OCI-LY1 (cell line): ENCODE measurements around the gene MKRN2OS.

Experiments used
- H2AFZ ChIP-seq: fragments of 200-600 bp; sonication (generic), shearing (Covaris generic); 2 replicates; pipeline ENCODE4 v1.6.0; 2014; ENCODE audit warnings: antibody characterized with exemption, mild to moderate bottlenecking, low read length
- H3F3A ChIP-seq: fragments of 200-600 bp; sonication (generic), shearing (Covaris generic); 2 replicates; pipeline ENCODE4 v1.6.0; 2014; ENCODE audit warnings: mild to moderate bottlenecking, antibody characterized with exemption, low read length, moderate library complexity; ENCODE audit not compliant: insufficient read depth
- H3K27ac ChIP-seq: fragments of 200-600 bp; sonication (generic); 2 replicates; pipeline ENCODE4 v1.5.1; 2014; ENCODE audit warnings: low read length, mixed run types, mild to moderate bottlenecking, low read depth; ENCODE audit not compliant: poor library complexity, severe bottlenecking
- H3K27me3 ChIP-seq: fragments of 200-600 bp; sonication (generic); 2 replicates; pipeline ENCODE4 v1.6.0; 2014; ENCODE audit warnings: antibody characterized with exemption, mild to moderate bottlenecking, low read length, moderate library complexity; ENCODE audit not compliant: insufficient read depth
- H3K36me3 ChIP-seq: fragments of 200-600 bp; sonication (generic); 2 replicates; pipeline ENCODE4 v1.6.1; 2014; ENCODE audit warnings: mild to moderate bottlenecking, antibody characterized with exemption, low read length, moderate library complexity, mixed read lengths; ENCODE audit not compliant: insufficient read depth
- H3K4me1 ChIP-seq: fragments of 200-600 bp; sonication (generic); 2 replicates; pipeline ENCODE4 v1.5.1; 2014; ENCODE audit warnings: mild to moderate bottlenecking, low read length, moderate library complexity; ENCODE audit not compliant: insufficient read depth, severe bottlenecking
- H3K4me2 ChIP-seq: fragments of 200-600 bp; sonication (generic), shearing (Covaris generic); 2 replicates; pipeline ENCODE4 v1.6.1; 2014; ENCODE audit warnings: low read length
- H3K4me3 ChIP-seq: fragments of 200-600 bp; sonication (generic); 2 replicates; pipeline ENCODE4 v1.5.1; 2014; ENCODE audit warnings: low read length, low read depth, mild to moderate bottlenecking, mixed read lengths; ENCODE audit not compliant: poor library complexity, severe bottlenecking
- H3K79me2 ChIP-seq: fragments of 200-600 bp; shearing (Covaris generic); 2 replicates; pipeline ENCODE4 v1.6.1; 2016; ENCODE audit warnings: mixed run types, low read length, mixed read lengths; ENCODE audit not compliant: insufficient read depth
- H3K9ac ChIP-seq: fragments of 200-600 bp; sonication (generic), shearing (Covaris generic); 2 replicates; pipeline ENCODE4 v1.6.1; 2014; ENCODE audit warnings: mild to moderate bottlenecking, low read length, mixed read lengths
- H3K9me2 ChIP-seq: fragments of 200-600 bp; sonication (generic), shearing (Covaris generic); 2 replicates; pipeline ENCODE4 v1.6.1; 2014; ENCODE audit warnings: low read depth, mild to moderate bottlenecking, low read length, mixed read lengths
- H3K9me3 ChIP-seq: fragments of 200-600 bp; shearing (Covaris generic); 2 replicates; pipeline ENCODE4 v1.6.1; 2014; ENCODE audit warnings: low read length, mixed read lengths
- H4K20me1 ChIP-seq: fragments of 200-600 bp; sonication (generic), shearing (Covaris generic); 2 replicates; pipeline ENCODE4 v1.6.0; 2016; ENCODE audit warnings: mild to moderate bottlenecking, low read length; ENCODE audit not compliant: insufficient read depth
- EZH2 ChIP-seq: fragments of 200-600 bp; sonication (generic), shearing (Covaris generic); IDR thresholded peaks from 2 replicates; pipeline ENCODE4 v1.8.0; 2017; ENCODE audit warnings: borderline replicate concordance, mixed run types, mild to moderate bottlenecking, antibody characterized with exemption, low read length, moderate library complexity, mixed read lengths
- TF ChIP-seq, protein P1 (sequence below): fragments of 200-600 bp; sonication (generic), shearing (Covaris generic); IDR thresholded peaks from 2 replicates; pipeline ENCODE4 v1.5.1; 2017; ENCODE audit warnings: mild to moderate bottlenecking, antibody characterized with exemption, low read length, moderate library complexity, mixed read lengths

The MKRN2OS gene

DNA sequence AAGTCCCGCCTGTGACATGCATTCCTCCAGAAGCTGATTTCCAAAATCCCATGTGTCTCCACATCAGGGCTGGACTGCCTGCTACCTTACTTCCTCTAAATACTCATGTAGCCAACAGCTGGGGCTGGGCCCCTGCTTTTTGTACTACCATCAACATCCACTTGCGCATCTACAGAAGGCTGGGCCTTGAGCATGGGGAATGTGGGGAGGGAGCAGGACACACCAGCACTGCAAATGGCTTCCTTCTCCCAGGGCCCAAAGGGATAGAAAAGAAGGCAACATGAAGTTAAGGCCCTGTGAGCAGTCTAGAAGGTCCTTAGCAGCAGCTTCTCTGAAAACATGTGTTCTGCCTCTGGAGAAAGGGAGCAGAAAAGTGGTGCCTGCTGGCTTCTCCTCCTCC is 38.8 kb upstream of the MKRN2OS start:
- Histone ChIP-seq H3K27ac (no peak overlapping the region), H3F3A (no peaks in the 10 kb centered on the region), H4K20me1 (no peaks in the 10 kb centered on the region), H3K27me3 (no peaks in the 10 kb centered on the region), H3K9me2 (no peaks in the 10 kb centered on the region), H3K79me2 (no peaks in the 10 kb centered on the region), H3K9ac (no peak overlapping the region), H3K4me1 (no peaks in the 10 kb centered on the region), H2AFZ (no peak overlapping the region), H3K4me3 (no peak overlapping the region), H3K4me2 (no peak overlapping the region), H3K9me3 (no peaks in the 10 kb centered on the region), H3K36me3 (peaks cover 90% of the 10 kb centered on the region)
- TF ChIP-seq, protein P1, sequence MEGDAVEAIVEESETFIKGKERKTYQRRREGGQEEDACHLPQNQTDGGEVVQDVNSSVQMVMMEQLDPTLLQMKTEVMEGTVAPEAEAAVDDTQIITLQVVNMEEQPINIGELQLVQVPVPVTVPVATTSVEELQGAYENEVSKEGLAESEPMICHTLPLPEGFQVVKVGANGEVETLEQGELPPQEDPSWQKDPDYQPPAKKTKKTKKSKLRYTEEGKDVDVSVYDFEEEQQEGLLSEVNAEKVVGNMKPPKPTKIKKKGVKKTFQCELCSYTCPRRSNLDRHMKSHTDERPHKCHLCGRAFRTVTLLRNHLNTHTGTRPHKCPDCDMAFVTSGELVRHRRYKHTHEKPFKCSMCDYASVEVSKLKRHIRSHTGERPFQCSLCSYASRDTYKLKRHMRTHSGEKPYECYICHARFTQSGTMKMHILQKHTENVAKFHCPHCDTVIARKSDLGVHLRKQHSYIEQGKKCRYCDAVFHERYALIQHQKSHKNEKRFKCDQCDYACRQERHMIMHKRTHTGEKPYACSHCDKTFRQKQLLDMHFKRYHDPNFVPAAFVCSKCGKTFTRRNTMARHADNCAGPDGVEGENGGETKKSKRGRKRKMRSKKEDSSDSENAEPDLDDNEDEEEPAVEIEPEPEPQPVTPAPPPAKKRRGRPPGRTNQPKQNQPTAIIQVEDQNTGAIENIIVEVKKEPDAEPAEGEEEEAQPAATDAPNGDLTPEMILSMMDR: no peak
- no peak for TF ChIP-seq EZH2

DNA sequence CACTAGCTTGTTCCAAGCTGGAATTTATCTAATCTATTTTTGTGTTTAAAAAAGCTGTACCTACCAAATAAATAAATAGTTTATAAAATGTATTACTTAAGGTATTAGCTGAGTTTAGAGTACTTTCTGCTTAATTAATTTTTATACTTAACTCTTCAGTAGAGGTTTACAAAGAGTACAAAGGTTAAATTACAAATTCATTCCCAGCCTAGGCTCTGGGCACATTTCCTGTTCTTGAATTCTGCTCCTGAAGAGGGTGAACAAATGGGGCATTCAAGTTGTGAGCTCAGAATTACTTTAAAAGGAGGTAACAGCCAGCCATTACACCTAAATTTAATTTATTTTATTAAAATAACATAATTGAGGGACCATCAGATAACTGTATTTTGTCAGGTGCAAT is 38.0 kb upstream of the MKRN2OS start:
- Histone ChIP-seq H3K27me3 (no peaks in the 10 kb centered on the region), H3K9me3 (no peaks in the 10 kb centered on the region), H3K9me2 (no peaks in the 10 kb centered on the region), H3K4me3 (no peak overlapping the region), H3K9ac (no peak overlapping the region), H3F3A (no peaks in the 10 kb centered on the region), H3K79me2 (no peaks in the 10 kb centered on the region), H3K4me2 (no peak overlapping the region), H3K4me1 (no peaks in the 10 kb centered on the region), H3K27ac (no peak overlapping the region), H4K20me1 (no peaks in the 10 kb centered on the region), H2AFZ (no peak overlapping the region), H3K36me3 (peaks cover 85% of the 10 kb centered on the region)
- no peak for TF ChIP-seq EZH2
- TF ChIP-seq, protein P1: no peak

DNA sequence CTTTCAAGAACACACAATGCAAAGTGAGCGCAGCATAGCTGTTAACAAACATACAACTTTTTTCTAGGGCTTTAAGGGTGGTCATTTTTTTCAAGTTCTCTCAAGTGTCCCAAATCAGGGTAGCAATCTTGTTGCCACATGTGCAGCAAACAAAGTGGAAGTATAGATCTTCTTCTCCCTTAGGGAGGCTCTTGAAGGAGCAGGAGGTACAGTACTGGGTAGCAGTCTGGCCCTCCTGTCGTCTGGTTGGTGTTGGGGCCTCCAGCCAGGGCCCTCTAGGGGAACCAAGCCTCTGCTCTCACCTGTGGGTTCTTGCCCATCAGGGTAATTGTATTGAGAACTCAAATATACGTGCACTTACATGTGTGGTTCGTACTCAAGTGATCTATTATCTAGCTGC is 37.4 kb upstream of the MKRN2OS start:
- no peaks in the 10 kb centered on the region for H4K20me1 ChIP-seq
- no peaks in the 10 kb centered on the region for H3F3A ChIP-seq
- TF ChIP-seq, protein P1: no peak
- no peak for TF ChIP-seq EZH2
- H3K27ac ChIP-seq: no peak overlapping the region
- peaks cover 83% of the 10 kb centered on the region for H3K36me3 ChIP-seq
- no peak overlapping the region for H3K9ac ChIP-seq
- H3K9me3 ChIP-seq: no peaks in the 10 kb centered on the region
- no peaks in the 10 kb centered on the region for H3K4me1 ChIP-seq
- no peak overlapping the region for H3K4me2 ChIP-seq
- H3K27me3 ChIP-seq: no peaks in the 10 kb centered on the region
- H3K79me2 ChIP-seq: no peaks in the 10 kb centered on the region
- H3K4me3 ChIP-seq: no peak overlapping the region
- no peaks in the 10 kb centered on the region for H3K9me2 ChIP-seq
- H2AFZ ChIP-seq: no peak overlapping the region
